ENCODE measurements around the gene C10orf120.

C10orf120 gene

GRCh38 chr10:122659651-122660050 lies 40.0 kb downstream of the C10orf120 start:
- DNase-seq: no peak

GRCh38 chr10:122659126-122659525 lies 40.5 kb downstream of the C10orf120 start:
- no peak for DNase-seq

- DNase-seq: no peak
Measured at GRCh38 chr10:122658356-122659049, 41.1 kb downstream of the C10orf120 start.

GRCh38 chr10:122657729-122658128 lies 41.9 kb downstream of the C10orf120 start:
- no peak for DNase-seq

- no peak for DNase-seq
Measured at GRCh38 chr10:122657255-122657654, 42.4 kb downstream of the C10orf120 start.

- no peak for DNase-seq
Measured at GRCh38 chr10:122656741-122657140, 42.9 kb downstream of the C10orf120 start.

GRCh38 chr10:122656308-122656705 lies 43.3 kb downstream of the C10orf120 start:
- no peak for DNase-seq

- DNase-seq: no peak
Measured at GRCh38 chr10:122655524-122656307, 43.9 kb downstream of the C10orf120 start.

- DNase-seq: no peak
Measured at GRCh38 chr10:122650331-122650730, 49.3 kb downstream of the C10orf120 start.

GRCh38 chr10:122649903-122650302 lies 49.7 kb downstream of the C10orf120 start:
- DNase-seq: no peak

GRCh38 chr10:122648599-122649428 lies 50.8 kb downstream of the C10orf120 start:
- no peak for DNase-seq
